GM12873 (cell line): ENCODE measurements around the gene CDH23.

Experiments used
- TF ChIP-seq, protein P1 (sequence below): IDR thresholded peaks from 2 replicates; pipeline ENCODE4 v1.5.1; 2012; ENCODE audit warnings: low read depth, mild to moderate bottlenecking, moderate library complexity, low read length, control low read depth; ENCODE audit not compliant: insufficient read depth; ENCODE audit errors: missing control alignments

CDH23 gene

DNA sequence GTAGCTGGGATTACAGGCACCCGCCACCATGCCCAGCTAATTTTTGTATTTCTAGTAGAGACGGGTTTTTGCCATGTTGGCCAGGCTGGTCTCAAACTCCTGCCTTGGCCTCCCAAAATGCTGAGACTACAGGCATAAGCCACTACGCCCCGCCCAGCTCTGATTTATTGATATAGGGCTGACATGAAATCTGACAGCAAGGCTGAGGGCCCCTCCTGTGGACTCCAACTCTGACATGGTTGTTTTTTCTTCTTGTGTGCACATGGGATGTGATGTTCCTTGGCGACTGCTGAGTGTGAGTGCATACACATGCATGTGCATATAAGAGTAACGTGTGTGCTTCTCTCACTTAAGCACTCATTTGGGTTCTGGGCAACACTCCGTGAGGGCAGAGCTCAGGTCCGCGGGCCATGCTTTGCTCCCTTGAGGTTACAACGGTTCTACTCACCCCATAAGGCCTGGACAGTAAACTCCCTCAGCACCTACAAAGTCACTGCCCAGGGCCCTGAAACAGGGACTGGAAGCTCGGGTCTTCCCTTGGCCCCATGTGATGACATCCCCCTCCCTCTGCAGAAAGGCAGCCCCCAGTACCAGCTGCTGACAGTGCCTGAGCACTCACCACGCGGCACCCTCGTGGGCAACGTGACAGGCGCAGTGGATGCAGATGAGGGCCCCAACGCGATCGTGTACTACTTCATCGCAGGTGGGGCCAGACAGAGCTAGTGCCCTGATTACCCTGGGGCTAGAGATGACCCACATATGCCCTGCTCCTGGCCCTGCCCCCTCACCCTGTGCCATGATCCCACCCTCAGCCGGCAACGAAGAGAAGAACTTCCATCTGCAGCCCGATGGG is 410.2 kb downstream of the CDH23 start:
- TF ChIP-seq, protein P1, sequence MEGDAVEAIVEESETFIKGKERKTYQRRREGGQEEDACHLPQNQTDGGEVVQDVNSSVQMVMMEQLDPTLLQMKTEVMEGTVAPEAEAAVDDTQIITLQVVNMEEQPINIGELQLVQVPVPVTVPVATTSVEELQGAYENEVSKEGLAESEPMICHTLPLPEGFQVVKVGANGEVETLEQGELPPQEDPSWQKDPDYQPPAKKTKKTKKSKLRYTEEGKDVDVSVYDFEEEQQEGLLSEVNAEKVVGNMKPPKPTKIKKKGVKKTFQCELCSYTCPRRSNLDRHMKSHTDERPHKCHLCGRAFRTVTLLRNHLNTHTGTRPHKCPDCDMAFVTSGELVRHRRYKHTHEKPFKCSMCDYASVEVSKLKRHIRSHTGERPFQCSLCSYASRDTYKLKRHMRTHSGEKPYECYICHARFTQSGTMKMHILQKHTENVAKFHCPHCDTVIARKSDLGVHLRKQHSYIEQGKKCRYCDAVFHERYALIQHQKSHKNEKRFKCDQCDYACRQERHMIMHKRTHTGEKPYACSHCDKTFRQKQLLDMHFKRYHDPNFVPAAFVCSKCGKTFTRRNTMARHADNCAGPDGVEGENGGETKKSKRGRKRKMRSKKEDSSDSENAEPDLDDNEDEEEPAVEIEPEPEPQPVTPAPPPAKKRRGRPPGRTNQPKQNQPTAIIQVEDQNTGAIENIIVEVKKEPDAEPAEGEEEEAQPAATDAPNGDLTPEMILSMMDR, result no peak

DNA sequence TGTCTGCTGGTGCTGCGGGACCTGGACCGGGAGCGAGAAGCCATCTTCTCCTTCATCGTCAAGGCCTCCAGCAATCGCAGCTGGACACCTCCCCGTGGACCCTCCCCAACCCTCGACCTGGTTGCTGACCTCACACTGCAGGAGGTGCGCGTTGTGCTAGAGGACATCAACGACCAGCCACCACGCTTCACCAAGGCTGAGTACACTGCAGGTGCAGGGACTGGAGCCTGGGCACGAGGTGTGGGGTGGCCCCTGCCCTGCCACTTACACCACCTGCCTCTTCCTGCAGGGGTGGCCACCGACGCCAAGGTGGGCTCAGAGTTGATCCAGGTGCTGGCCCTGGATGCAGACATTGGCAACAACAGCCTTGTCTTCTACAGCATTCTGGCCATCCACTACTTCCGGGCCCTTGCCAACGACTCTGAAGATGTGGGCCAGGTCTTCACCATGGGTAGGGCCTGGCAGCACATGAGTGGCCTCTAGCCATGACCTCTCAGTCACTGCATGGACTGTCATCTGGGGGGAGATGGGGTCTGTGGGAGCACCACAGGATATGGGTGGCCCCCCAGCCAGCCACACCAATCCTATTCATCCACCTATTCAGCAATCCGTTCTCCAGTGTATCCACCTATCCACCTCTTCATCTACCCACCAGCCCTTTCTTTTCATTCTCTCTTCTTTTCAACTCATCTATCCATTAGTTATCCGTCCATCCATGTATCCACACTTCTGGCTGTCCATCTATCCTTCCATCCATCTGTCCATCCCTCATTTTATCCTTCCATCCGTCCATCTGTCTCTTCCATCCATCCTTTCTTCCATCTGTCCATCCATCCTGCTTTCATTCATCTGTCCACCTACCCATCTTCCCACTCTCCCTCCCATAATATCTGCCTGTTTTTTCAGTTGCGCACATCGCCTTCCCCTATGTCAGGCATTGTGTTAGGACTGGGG is 411.1 kb downstream of the CDH23 start:
- TF ChIP-seq, protein P1, result no peak

DNA sequence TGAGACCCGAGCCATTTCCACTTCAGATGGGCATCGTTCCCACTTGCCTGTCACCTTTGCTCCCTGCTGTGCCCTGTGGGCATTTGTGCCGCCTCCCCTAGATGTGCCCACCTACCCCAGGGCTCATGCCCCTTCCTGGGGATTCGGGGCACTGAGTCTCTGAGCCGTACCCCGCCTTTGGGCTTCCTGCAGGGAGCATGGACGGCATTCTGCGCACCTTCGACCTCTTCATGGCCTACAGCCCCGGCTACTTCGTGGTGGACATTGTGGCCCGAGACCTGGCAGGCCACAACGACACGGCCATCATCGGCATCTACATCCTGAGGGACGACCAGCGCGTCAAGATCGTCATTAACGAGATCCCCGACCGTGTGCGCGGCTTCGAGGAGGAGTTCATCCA is 412.9 kb downstream of the CDH23 start:
- TF ChIP-seq, protein P1, result no peak

DNA sequence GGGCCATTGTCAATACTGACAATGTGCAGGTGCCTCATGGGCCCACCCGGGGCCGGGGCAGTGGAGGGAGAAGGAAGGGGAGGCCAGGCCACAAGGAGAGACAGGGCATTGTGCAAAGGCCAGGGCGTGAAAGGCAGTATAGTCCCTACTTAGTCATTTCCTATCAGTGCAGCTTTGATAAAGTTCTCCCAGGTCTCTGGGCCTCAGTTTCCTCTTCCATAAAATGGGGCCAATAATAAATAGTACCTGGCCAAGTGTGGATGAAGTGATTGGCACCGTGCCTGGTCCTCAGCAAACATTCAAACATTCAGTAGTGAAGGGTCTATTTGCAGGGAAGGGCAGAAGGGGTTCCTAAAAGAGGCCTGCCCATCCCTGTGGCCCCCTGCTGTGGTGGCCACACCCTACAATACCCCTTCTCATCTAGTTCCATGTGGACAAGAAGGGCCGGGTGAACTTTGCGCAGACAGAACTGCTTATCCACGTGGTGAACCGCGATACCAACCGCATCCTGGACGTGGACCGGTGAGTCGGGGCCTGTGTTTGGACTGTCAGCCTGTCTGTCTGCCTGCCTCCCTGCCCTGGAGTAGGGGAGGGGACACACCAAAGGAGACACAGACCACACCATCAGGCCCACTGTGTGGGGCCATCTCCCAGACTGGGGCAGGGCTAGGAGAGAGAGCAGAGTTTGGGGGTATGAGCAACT is 413.5 kb downstream of the CDH23 start:
- TF ChIP-seq, protein P1, result no peak

DNA sequence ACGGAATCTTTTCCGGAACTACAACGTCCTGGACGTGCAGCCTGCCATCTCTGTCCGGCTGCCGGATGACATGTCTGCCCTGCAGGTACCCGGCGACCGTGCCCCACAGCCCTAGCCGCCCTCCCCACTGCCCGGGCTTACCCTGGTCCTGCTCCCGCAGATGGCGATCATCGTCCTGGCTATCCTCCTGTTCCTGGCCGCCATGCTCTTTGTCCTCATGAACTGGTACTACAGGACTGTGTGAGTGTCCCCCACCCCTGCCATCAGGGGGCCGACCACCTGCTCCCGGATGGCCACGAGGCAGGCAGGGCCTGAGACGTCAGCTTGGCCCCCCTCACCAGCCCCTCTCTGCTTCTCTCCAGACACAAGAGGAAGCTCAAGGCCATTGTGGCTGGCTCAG is 414.6 kb downstream of the CDH23 start:
- TF ChIP-seq, protein P1, result no peak

DNA sequence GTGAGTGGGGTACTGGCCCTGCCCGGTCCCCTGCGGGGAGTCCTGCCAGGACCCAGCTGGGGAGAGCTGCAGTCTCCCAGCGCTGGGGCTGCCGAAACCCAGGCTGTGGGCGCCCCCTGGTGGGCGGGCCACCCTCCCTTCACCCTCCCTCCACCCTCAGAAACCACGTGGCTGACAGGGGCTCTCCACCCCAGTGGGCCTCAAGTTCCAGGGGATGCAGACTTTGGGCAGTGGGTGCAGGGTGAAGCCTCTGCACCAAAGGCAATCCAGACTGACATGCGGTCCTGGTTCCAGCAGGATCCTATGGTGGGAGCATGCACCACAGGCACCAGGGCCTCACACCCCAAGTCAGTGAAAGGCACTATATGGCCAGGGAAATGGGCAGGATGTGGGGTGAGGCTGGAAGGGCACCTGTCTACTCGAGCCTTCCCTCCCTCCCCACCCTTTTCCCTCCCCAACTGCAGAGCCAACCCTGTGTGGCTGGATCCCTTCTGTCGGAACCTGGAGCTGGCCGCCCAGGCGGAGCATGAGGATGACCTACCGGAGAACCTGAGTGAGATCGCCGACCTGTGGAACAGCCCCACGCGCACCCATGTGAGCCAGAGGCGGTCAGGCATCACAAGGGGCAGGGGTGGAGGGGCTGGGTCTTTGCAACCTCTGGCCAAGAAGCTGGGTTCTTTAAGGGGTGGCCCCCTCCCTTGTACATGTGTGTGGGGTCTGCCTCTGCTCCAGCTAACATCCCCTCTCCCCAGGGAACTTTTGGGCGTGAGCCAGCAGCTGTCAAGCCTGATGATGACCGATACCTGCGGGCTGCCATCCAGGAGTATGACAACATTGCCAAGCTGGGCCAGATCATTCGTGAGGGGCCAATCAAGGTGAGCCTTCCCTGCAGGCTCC is 415.5 kb downstream of the CDH23 start:
- TF ChIP-seq, protein P1, result peak; percentile 92
